ENCODE measurements around the gene HDAC4. TPM values are rescaled to one million over a fixed set of nuclear protein-coding genes. Genes with fewer than 3 reads are reported as not detected.

Gene HDAC4
- total RNA-seq, 2 experiments from 2014 or later: 64.8 to 67.4 TPM

- Mint-ChIP-seq H3K36me3 (ENCODE audit: low read depth) (peaks cover 19% of the 10 kb centered on the region), H3K9me3 (no peaks in the 10 kb centered on the region), H3K4me3 (no peak overlapping the region), H3K27me3 (no peaks in the 10 kb centered on the region), H3K27ac (no peak overlapping the region), H3K4me1 (peaks cover 36% of the 10 kb centered on the region)
- no peak for DNase-seq
- ChIA-PET CTCF (interaction anchor here (1.3 to 3.2 kb wide), 3 partner anchors 19 to 115 kb away, joined by 3 to 15 read pairs (median 12); partner anchors contain the start of gene HDAC4), POLR2A (interaction anchor here (1.4 to 3.2 kb wide), 4 partner anchors 17 to 85 kb away, joined by 5 to 23 read pairs (median 10); partner anchors contain the start of gene HDAC4)
These were observed 18.4 kb downstream of the HDAC4 start for GRCh38 chr2:239382384-239382880.

- peak overlapping the region; percentile 93 for H3K27ac Mint-ChIP-seq
- no peaks in the 10 kb centered on the region for H3K9me3 Mint-ChIP-seq
- no peaks in the 10 kb centered on the region for H3K27me3 Mint-ChIP-seq
- ChIA-PET POLR2A (interaction anchor here (1.2 to 3.2 kb wide), 11 partner anchors 11 to 115 kb away, joined by 3 to 23 read pairs (median 9); partner anchors contain the start of gene HDAC4), CTCF (interaction anchor here (0.8 to 3.2 kb wide), 8 partner anchors 12 to 122 kb away, joined by 3 to 15 read pairs (median 4); partner anchors contain the start of gene HDAC4)
- H3K36me3 Mint-ChIP-seq (ENCODE audit: low read depth): peaks cover 17% of the 10 kb centered on the region
- H3K4me1 Mint-ChIP-seq: peaks cover 34% of the 10 kb centered on the region
- peak overlapping the region; percentile 66 for H3K4me3 Mint-ChIP-seq
- DNase-seq: no peak
These were observed 19.1 kb downstream of the HDAC4 start for GRCh38 chr2:239381709-239382134.

- peaks cover 15% of the 10 kb centered on the region for H3K36me3 Mint-ChIP-seq (ENCODE audit: low read depth)
- peak; percentile 77 for DNase-seq
- peak overlapping the region; percentile 93 for H3K27ac Mint-ChIP-seq
- H3K4me3 Mint-ChIP-seq: peak overlapping the region; percentile 66
- ChIA-PET POLR2A (interaction anchor here (0.8 to 3.2 kb wide), 17 partner anchors 9 to 644 kb away, joined by 3 to 23 read pairs (median 5); partner anchors contain the start of genes HDAC4 and NDUFA10), CTCF (interaction anchor here (0.6 to 3.2 kb wide), 13 partner anchors 10 to 250 kb away, joined by 3 to 15 read pairs (median 4); partner anchors contain the start of gene HDAC4)
- H3K9me3 Mint-ChIP-seq: no peaks in the 10 kb centered on the region
- peaks cover 31% of the 10 kb centered on the region for H3K4me1 Mint-ChIP-seq
- no peaks in the 10 kb centered on the region for H3K27me3 Mint-ChIP-seq
These were observed 19.8 kb downstream of the HDAC4 start for GRCh38 chr2:239380831-239381708.

- peaks cover 30% of the 10 kb centered on the region for H3K4me1 Mint-ChIP-seq
- no peak for DNase-seq
- no peak overlapping the region for H3K27ac Mint-ChIP-seq
These were observed 21.1 kb downstream of the HDAC4 start for GRCh38 chr2:239379641-239380170.

GRCh38 chr2:239378918-239379640 is 21.7 kb downstream of the HDAC4 start:
- Mint-ChIP-seq H3K4me1 (peaks cover 30% of the 10 kb centered on the region), H3K36me3 (ENCODE audit: low read depth) (peaks cover 11% of the 10 kb centered on the region), H3K4me3 (no peak overlapping the region), H3K27me3 (no peaks in the 10 kb centered on the region), H3K9me3 (no peaks in the 10 kb centered on the region), H3K27ac (no peak overlapping the region)
- ChIA-PET CTCF (no interaction called here), POLR2A (interaction anchor here (3.2 kb wide), 1 partner anchor 22 kb away, joined by 23 read pairs; the partner anchor contains the start of gene HDAC4)
- no peak for DNase-seq

More at GRCh38 chr2:239379641-239380170, 21.1 kb downstream of the HDAC4 start:
- H3K36me3 Mint-ChIP-seq (ENCODE audit: low read depth): peaks cover 11% of the 10 kb centered on the region
- POLR2A ChIA-PET: interaction anchor here (0.8 to 3.2 kb wide), 9 partner anchors 9 to 645 kb away, joined by 3 to 23 read pairs (median 8); partner anchors contain the start of genes HDAC4 and NDUFA10
- no peak overlapping the region for H3K4me3 Mint-ChIP-seq
- H3K27me3 Mint-ChIP-seq: no peaks in the 10 kb centered on the region
- CTCF ChIA-PET: interaction anchor here (1.3 to 3.2 kb wide), 5 partner anchors 9 to 112 kb away, joined by 3 to 15 read pairs (median 5); no protein-coding TSS in a partner anchor
- H3K9me3 Mint-ChIP-seq: no peaks in the 10 kb centered on the region

GRCh38 chr2:239378021-239378917 is 22.6 kb downstream of the HDAC4 start:
- Mint-ChIP-seq H3K27me3 (no peaks in the 10 kb centered on the region), H3K36me3 (ENCODE audit: low read depth) (peaks cover 6% of the 10 kb centered on the region), H3K27ac (no peak overlapping the region), H3K4me3 (no peak overlapping the region), H3K4me1 (peaks cover 30% of the 10 kb centered on the region), H3K9me3 (no peaks in the 10 kb centered on the region)
- no peak for DNase-seq
- ChIA-PET POLR2A (no interaction called here), CTCF (no interaction called here)

- no peaks in the 10 kb centered on the region for H3K9me3 Mint-ChIP-seq
- H3K4me1 Mint-ChIP-seq: peaks cover 27% of the 10 kb centered on the region
- POLR2A ChIA-PET: no interaction called here
- no peak overlapping the region for H3K27ac Mint-ChIP-seq
- no peak overlapping the region for H3K4me3 Mint-ChIP-seq
- H3K27me3 Mint-ChIP-seq: no peaks in the 10 kb centered on the region
- DNase-seq: no peak
- H3K36me3 Mint-ChIP-seq (ENCODE audit: low read depth): peaks cover 3% of the 10 kb centered on the region
- CTCF ChIA-PET: no interaction called here
These were observed 23.2 kb downstream of the HDAC4 start for GRCh38 chr2:239377591-239377990.

GRCh38 chr2:239376942-239377531 is 23.8 kb downstream of the HDAC4 start:
- ChIA-PET CTCF (no interaction called here), POLR2A (no interaction called here)
- H3K4me1 Mint-ChIP-seq: peaks cover 22% of the 10 kb centered on the region
- no peaks in the 10 kb centered on the region for H3K9me3 Mint-ChIP-seq
- H3K27ac Mint-ChIP-seq: no peak overlapping the region
- H3K36me3 Mint-ChIP-seq (ENCODE audit: low read depth): peaks cover 3% of the 10 kb centered on the region
- no peaks in the 10 kb centered on the region for H3K27me3 Mint-ChIP-seq
- DNase-seq: no peak
- no peak overlapping the region for H3K4me3 Mint-ChIP-seq

- Mint-ChIP-seq H3K4me3 (no peak overlapping the region), H3K4me1 (peaks cover 15% of the 10 kb centered on the region), H3K36me3 (ENCODE audit: low read depth) (peaks cover 3% of the 10 kb centered on the region), H3K27me3 (no peaks in the 10 kb centered on the region), H3K9me3 (no peaks in the 10 kb centered on the region), H3K27ac (no peak overlapping the region)
- CTCF ChIA-PET: no interaction called here
- DNase-seq: no peak
- POLR2A ChIA-PET: no interaction called here
These were observed 24.5 kb downstream of the HDAC4 start for GRCh38 chr2:239376351-239376750.

- H3K27me3 Mint-ChIP-seq: no peaks in the 10 kb centered on the region
- DNase-seq: no peak
- H3K4me3 Mint-ChIP-seq: no peak overlapping the region
- H3K4me1 Mint-ChIP-seq: peaks cover 7% of the 10 kb centered on the region
- POLR2A ChIA-PET: no interaction called here
- no peaks in the 10 kb centered on the region for H3K9me3 Mint-ChIP-seq
- CTCF ChIA-PET: no interaction called here
- H3K27ac Mint-ChIP-seq: no peak overlapping the region
- no peaks in the 10 kb centered on the region for H3K36me3 Mint-ChIP-seq (ENCODE audit: low read depth)
These were observed 25.4 kb downstream of the HDAC4 start for GRCh38 chr2:239375278-239376061.

GRCh38 chr2:239374896-239375277 is 25.9 kb downstream of the HDAC4 start:
- no peak for DNase-seq
- Mint-ChIP-seq H3K4me1 (peaks cover 4% of the 10 kb centered on the region), H3K36me3 (ENCODE audit: low read depth) (no peaks in the 10 kb centered on the region), H3K27ac (no peak overlapping the region), H3K4me3 (no peak overlapping the region), H3K9me3 (no peaks in the 10 kb centered on the region), H3K27me3 (no peaks in the 10 kb centered on the region)
- CTCF ChIA-PET: no interaction called here
- POLR2A ChIA-PET: no interaction called here
